Heart right ventricle (tissue), 16 donors: ENCODE measurements around the gene NMNAT1. TPM values are rescaled to one million over a fixed set of nuclear protein-coding genes. Genes with fewer than 3 reads are reported as not detected.
A peak's percentile ranks its signal among the peaks of the same experiment; 100 is the strongest.

Experiments used
- ATAC-seq, 8 donors: fragments of 200-7000 bp; cut with Tn5 transposase; one replicate each; pipeline ENCODE4 v1.9.1; 2020; ENCODE audit warnings: mild to moderate bottlenecking in 8 of 8, moderate library complexity in 8 of 8, moderate number of reproducible peaks in 1 of 8
- DNase-seq, 2 donors: peaks; one replicate each; pipeline ENCODE4 v3.0.0-alpha.2; 2020
- H3K27ac ChIP-seq, 10 donors: fragments of 200-600 bp; sonication (generic) in 2 of 10; one replicate each; pipeline versions ENCODE4 v1.5.0 to v1.8.0; 2020 to 2022; ENCODE audit warnings: mild to moderate bottlenecking in 3 of 10
- H3K27me3 ChIP-seq, 7 donors: fragments of 200-600 bp; one replicate each; pipeline ENCODE4 v1.8.0; 2021 to 2022; ENCODE audit warnings: mild to moderate bottlenecking in 2 of 7
- H3K36me3 ChIP-seq, 9 donors: fragments of 200-600 bp; sonication (generic) in 1 of 9; one replicate each; pipeline versions ENCODE4 v1.5.0 to v1.8.0; 2020 to 2022; ENCODE audit warnings: mild to moderate bottlenecking in 2 of 9
- H3K4me1 ChIP-seq, 9 donors: fragments of 200-600 bp; sonication (generic) in 1 of 9; one replicate each; pipeline versions ENCODE4 v1.5.0 to v1.8.0; 2020 to 2022; ENCODE audit warnings: mild to moderate bottlenecking in 4 of 9
- H3K4me3 ChIP-seq, 10 donors: fragments of 200-600 bp; sonication (generic) in 2 of 10; one replicate each; pipeline versions ENCODE4 v1.5.0 to v1.8.0; 2020 to 2022; ENCODE audit warnings: mild to moderate bottlenecking in 7 of 10, moderate library complexity in 2 of 10
- H3K9me3 ChIP-seq, 11 donors: fragments of 200-600 bp in 10 of 11; sonication (generic) in 2 of 11; one replicate each; pipeline versions ENCODE4 v1.5.0 to v1.8.0; 2013 to 2022; ENCODE audit warnings: mild to moderate bottlenecking in 2 of 11, control low read depth in 1 of 11, moderate library complexity in 1 of 11
- CTCF ChIP-seq, 9 donors: fragments of 200-600 bp; sonication (generic) in 2 of 9; IDR thresholded peaks; one replicate each; pipeline versions ENCODE4 v1.5.0 to v1.8.0; 2021 to 2022; ENCODE audit warnings: antibody characterized with exemption in 9 of 9, mild to moderate bottlenecking in 5 of 9, moderate library complexity in 1 of 9
- WGBS, 2 donors: extraction: QIAGEN DNeasy Blood & Tissue Kit; methylation state at CpG; one replicate each; pipeline ENCODE4 v1.1.7; 2013; ENCODE audit warnings: inconsistent platforms in 1 of 2; 5-methylcytosine and 5-hydroxymethylcytosine counted together
- intact Hi-C, 10 donors: fragments of 100-400 bp; cut with DNase I; formaldehyde crosslinking; loops; one replicate each; pipeline versions ENCODE4 v1.11.1 to v1.14.2; 2022
- polyA plus RNA-seq, 2 donors: library from polyadenylated mRNA; stranded (reverse); fragments of 200-250 nt; gene quantifications; one replicate each; pipeline ENCODE4 v1.2.3, GENCODE V29; 2013
- total RNA-seq, 10 donors: library from RNA; stranded (reverse); fragmentation: NEBNext Ultra II Directional in 3 of 10; extraction: Animal tissue kit (Norgen Biotek cat#: 25700) in 3 of 10; gene quantifications; one replicate each; pipeline versions ENCODE4 v1.2.1 to v1.2.4, GENCODE V29; 2021 to 2023
- donor health status: Arrhythmogenic right ventricular cardiomyopathy.
- donor health status: ischemic (EF 13 %, LVEDD 7.1; RV severe dilation, severe dysfunction).
- donor health status: healthy with polysubstance abuse.
- donor health status: DM: no; HTN: yes; CAD: no.
- donor health status: DM: no; HTN: no; CAD: no.
- donor health status: ischemic (EF 25% LVEDD 6.9; RV normal size, moderate dysfunction).
- donor health status: ischemic (EF 25% LVEDD 5.7; RV mildly dilated, moderate dysfunction).
- donor health status: healthy.
- donor health status: DM: yes; HTN: yes; CAD: no.
- donor health status: Ischemic cardiomyopathy.
- donor health status: ischemic (EF 35%, LVEDD 5.7; RV mildly dilated, moderate dysfunction).
- donor health status: nonischemic (EF 11% LVEDD 7.7; RV severe dilation, severe dysfunction).
- donor health status: DM: yes; HTN: yes; CAD: no.
- donor health status: PGD.
- donor health status: ischemic (EF 29% LVEDD 5.4; RV normal size, mild dysfunction).
- donor health status: nonischemic (EF 23%, LVEDD 6.1; RV moderate dilation, normal function).

Gene NMNAT1
- total and polyA plus RNA-seq, 12 donors = 9.6 to 23.7 (median 20.2) TPM

GRCh38 chr1:9920606-9921005 is 22.7 kb upstream of the NMNAT1 start:
- Histone ChIP-seq H3K9me3 (no peaks in the 10 kb centered on the region), H3K4me1 (peaks cover 0 to 12% (median 5%) of the 10 kb centered on the region in 9 donors), H3K4me3 (no peak overlapping the region), H3K27me3 (no peaks in the 10 kb centered on the region), H3K36me3 (peaks cover 0 to 4% (median 0%) of the 10 kb centered on the region in 9 donors), H3K27ac (no peak overlapping the region)
- DNase-seq = no peak
- TF ChIP-seq CTCF (IDR thresholded peaks at IDR 0.05) = no peak
- intact Hi-C loops = no loop called here
- no peak for ATAC-seq
- 94% methylated on average over 5 of the region's 5 CpGs for WGBS, 2 donors

- DNase-seq (no peak), ATAC-seq (peak; percentile 52 to 94 (median 80))
- Histone ChIP-seq H3K9me3 (no peaks in the 10 kb centered on the region), H3K4me1 (peaks cover 0 to 12% (median 5%) of the 10 kb centered on the region in 9 donors), H3K27ac (peak overlapping the region in 7 of 10 donors; percentile 12 to 75 (median 39)), H3K36me3 (peaks cover 0 to 18% (median 0%) of the 10 kb centered on the region in 9 donors), H3K4me3 (no peak overlapping the region), H3K27me3 (no peaks in the 10 kb centered on the region)
- intact Hi-C loops = no loop called here
- TF ChIP-seq CTCF (IDR thresholded peaks at IDR 0.05) = no peak
- 44 to 49% methylated on average over 5 of the region's 5 CpGs for WGBS, 2 donors
Measured at GRCh38 chr1:9922342-9922741, 20.9 kb upstream of the NMNAT1 start.

- ATAC-seq (no peak), DNase-seq (no peak)
- no peak overlapping the region for H3K27ac ChIP-seq
- no peaks in the 10 kb centered on the region for H3K27me3 ChIP-seq
- peaks cover 0 to 14% (median 5%) of the 10 kb centered on the region in 9 donors for H3K4me1 ChIP-seq
- no peak overlapping the region for H3K4me3 ChIP-seq
- intact Hi-C loops = no loop called here
- H3K36me3 ChIP-seq = peaks cover 0 to 67% (median 12%) of the 10 kb centered on the region in 9 donors
- H3K9me3 ChIP-seq = no peaks in the 10 kb centered on the region
- 93 to 95% methylated on average over 5 of the region's 5 CpGs for WGBS, 2 donors
- no peak for TF ChIP-seq CTCF (IDR thresholded peaks at IDR 0.05)
Measured at GRCh38 chr1:9927259-9927658, 16.0 kb upstream of the NMNAT1 start.

GRCh38 chr1:9929431-9930385 is 13.6 kb upstream of the NMNAT1 start:
- Histone ChIP-seq H3K4me3 (no peak overlapping the region), H3K36me3 (peaks cover 0 to 91% (median 24%) of the 10 kb centered on the region in 9 donors), H3K9me3 (no peaks in the 10 kb centered on the region), H3K27ac (peak overlapping the region in 4 of 10 donors; percentile 8 to 48 (median 30)), H3K27me3 (no peaks in the 10 kb centered on the region), H3K4me1 (peaks cover 0 to 7% (median 0%) of the 10 kb centered on the region in 9 donors)
- no peak for DNase-seq
- peak in 4 of 8 donors; percentile 39 to 61 (median 48) for ATAC-seq
- no peak for TF ChIP-seq CTCF (IDR thresholded peaks at IDR 0.05)
- intact Hi-C loops = no loop called here
- WGBS, 2 donors = 69 to 74% methylated on average over 15 of the region's 15 CpGs
